Gastroesophageal sphincter (tissue), 3 donors: ENCODE results near the gene SCRT2.

Experiments
- POLR2A ChIP-seq, 2 donors: fragments of 450-650 bp; IDR thresholded peaks; one replicate each; pipeline ENCODE4 v1.6.1; 2017; ENCODE audit warnings: antibody characterized with exemption in 2 of 2, mild to moderate bottlenecking in 2 of 2, moderate library complexity in 1 of 2
- TF ChIP-seq, protein P1 (sequence below), 4 experiments: fragments of 200-600 bp in 2 of 4; fragments of 450-650 bp in 2 of 4; sonication (generic) in 1 of 4; IDR thresholded peaks; one replicate each; pipeline ENCODE4 v1.5.1; 2017 to 2019; ENCODE audit warnings: antibody characterized with exemption in 4 of 4, mild to moderate bottlenecking in 2 of 4, moderate library complexity in 2 of 4

DNA sequence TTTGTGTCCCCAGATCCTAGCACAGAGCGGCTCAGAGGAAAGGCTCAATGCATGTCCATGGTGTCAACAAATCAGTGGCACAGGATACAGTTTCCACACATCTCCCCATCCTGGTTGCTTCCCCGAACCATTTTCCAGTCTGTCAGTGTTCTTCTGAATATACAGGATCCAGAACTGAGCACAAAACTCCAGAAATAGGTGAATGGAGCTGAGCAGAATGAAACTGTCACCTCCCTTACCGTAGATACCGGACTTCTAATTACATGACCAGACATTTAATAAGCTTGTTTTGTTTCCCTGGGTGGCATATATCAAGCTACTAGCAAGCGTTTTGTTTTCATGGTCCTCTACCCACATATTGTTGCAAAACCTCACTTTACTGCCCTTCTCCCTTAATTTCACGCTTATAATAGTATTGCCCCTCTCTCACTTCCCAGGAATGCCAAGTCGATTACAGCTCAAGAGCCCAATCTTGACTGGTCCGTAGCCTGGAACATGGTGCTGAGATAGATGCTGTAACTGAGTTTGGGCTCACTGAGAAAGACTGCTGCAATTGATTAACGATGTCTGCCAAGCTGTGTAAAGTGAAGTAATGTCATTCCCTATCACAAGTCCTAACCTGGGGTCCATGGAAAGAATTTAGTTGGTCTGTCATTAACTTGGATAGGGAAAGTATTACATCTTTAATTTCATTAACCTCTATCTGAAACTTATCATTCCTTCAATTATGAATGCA is 12.0 kb upstream of the SCRT2 start:
- TF ChIP-seq, protein P1, sequence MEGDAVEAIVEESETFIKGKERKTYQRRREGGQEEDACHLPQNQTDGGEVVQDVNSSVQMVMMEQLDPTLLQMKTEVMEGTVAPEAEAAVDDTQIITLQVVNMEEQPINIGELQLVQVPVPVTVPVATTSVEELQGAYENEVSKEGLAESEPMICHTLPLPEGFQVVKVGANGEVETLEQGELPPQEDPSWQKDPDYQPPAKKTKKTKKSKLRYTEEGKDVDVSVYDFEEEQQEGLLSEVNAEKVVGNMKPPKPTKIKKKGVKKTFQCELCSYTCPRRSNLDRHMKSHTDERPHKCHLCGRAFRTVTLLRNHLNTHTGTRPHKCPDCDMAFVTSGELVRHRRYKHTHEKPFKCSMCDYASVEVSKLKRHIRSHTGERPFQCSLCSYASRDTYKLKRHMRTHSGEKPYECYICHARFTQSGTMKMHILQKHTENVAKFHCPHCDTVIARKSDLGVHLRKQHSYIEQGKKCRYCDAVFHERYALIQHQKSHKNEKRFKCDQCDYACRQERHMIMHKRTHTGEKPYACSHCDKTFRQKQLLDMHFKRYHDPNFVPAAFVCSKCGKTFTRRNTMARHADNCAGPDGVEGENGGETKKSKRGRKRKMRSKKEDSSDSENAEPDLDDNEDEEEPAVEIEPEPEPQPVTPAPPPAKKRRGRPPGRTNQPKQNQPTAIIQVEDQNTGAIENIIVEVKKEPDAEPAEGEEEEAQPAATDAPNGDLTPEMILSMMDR (IDR thresholded peaks at IDR 0.05): no peak
- TF ChIP-seq POLR2A (IDR thresholded peaks at IDR 0.05): no peak
